8988T (cell line): ENCODE data around the gene TOX2.

Experiments used
- DNase-seq: peaks from one replicate; pipeline ENCODE4 v3.0.0; 2011

TOX2 gene

GRCh38 chr20:44068316-44069201 lies 153.9 kb downstream of the TOX2 start:
- no peak for DNase-seq

DNA sequence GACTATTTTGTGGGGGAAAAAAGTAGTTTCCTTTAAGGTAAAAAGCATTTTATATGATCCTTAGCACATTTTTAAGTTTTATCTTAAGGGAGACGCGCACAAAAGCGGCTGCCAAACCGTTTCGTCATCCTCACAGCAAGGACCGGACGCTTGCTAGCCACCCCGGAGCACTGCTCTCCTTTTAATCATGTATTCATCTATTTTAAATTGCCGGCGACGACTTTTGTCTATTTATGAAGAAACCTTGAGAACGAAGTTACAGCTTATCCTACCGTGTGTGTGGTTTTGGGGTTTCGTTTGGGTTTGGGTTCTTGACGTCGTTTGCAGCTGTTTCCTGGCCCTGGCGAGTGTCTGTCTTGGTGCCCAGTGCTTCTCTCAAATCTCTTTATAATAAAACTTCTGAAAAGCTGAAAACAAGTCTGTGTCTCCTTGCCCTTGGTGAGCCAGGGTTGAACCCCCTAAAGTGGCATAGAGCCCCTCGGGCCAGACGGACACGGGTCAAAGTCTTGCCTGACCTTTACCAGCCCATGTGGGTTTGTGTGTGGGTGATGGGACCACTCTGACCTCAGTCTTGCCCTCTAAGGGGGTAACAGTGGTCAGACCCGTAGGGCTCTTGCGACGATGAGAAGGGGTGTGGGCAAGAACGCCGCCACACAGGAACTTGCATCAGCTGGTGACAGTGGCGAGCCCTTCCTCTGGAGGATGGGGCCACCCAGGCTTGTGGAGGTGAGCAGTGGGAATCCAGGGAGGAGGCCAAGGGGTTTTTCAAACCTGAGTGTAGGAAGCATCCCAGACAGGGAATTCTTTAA lies 154.8 kb downstream of the TOX2 start:
- no peak for DNase-seq

GRCh38 chr20:44070139-44070900 lies 155.7 kb downstream of the TOX2 start:
- DNase-seq = no peak

DNA sequence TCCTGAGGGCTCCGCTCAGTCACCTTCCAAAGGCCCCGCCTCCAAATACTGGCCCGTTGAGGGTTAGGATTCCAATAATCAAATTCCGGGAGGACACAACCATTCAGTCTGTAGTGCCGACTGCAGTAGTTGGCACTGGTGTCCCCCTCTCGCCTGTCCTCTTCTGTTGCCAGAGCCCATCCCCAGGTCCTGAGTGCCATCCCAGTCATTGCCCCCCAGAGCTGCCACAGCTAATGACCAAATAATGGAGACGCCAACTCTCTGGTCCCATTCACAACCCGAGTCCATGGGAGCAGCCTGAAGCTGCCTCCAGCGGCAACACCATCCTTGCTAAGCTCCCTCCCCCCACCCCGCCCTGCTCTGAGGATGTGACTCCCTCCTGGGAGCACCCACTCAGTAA lies 156.4 kb downstream of the TOX2 start:
- DNase-seq = no peak

DNA sequence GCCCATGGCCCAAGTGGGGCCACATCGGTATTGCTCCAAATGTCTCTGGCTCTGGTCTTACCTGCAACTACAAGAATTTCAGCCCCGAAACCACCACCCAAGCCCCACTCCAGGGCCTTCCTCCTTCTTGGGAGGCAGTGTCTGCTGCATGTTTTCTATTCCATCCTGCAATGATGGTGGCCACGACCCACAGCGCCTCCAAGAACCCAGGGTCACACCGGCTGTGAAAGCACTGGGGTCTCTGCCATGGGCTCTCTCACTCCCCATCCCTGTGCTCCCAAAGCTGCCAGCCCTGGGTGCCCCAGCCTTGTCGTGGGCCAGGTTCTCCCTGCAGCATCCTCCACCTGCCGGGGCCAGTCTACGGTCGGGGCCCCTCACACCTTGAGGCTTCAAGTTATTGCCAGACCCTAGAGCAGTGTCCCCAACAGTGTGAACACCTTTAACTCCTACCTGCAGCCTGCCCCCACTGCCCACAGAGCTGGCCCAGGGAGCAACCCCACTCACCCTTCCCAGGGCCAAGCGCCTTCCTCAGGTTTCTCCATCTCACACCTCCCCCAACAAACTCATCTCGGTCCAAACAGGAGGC lies 157.0 kb downstream of the TOX2 start:
- DNase-seq = no peak

DNA sequence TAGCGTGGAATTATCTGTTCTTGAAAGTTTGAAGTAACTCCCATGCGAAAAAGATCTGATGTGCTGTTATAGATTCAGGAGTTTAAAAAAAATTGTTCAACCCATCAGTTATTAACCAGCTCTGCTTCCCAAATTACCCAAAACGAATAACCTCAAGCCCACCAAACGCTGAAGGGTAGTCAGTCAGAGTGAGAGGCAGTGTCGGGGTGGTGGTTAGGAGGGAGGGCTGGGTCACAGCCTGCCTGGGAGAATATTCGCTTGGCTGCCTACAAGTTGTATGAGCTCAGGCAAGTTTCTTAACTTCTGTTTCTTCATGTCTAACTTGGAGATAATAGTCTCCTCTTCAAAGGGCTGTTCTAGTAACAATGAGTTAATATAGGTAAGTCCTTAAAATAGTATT lies 157.7 kb downstream of the TOX2 start:
- no peak for DNase-seq

- no peak for DNase-seq
These were observed 158.5 kb downstream of the TOX2 start for GRCh38 chr20:44073011-44073674.

DNA sequence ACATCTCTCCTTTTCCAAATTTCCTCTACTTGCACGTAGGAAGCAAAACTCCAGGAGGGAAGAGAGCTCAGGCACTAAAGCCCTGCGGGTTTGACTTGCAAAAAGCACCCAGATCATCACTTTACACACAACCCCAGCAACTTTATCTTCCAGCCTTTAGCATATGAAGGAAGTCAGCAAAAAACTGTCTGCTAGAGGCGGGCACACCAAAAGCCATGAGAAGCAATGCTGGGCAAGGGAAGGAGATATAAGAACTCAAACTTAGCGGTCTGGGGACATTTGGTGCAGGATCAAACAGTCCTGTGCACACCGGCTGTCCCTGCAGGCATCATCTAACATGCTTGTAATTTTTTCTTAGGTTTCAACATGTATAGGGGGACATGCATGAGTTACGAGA lies 159.0 kb downstream of the TOX2 start:
- DNase-seq = no peak

DNA sequence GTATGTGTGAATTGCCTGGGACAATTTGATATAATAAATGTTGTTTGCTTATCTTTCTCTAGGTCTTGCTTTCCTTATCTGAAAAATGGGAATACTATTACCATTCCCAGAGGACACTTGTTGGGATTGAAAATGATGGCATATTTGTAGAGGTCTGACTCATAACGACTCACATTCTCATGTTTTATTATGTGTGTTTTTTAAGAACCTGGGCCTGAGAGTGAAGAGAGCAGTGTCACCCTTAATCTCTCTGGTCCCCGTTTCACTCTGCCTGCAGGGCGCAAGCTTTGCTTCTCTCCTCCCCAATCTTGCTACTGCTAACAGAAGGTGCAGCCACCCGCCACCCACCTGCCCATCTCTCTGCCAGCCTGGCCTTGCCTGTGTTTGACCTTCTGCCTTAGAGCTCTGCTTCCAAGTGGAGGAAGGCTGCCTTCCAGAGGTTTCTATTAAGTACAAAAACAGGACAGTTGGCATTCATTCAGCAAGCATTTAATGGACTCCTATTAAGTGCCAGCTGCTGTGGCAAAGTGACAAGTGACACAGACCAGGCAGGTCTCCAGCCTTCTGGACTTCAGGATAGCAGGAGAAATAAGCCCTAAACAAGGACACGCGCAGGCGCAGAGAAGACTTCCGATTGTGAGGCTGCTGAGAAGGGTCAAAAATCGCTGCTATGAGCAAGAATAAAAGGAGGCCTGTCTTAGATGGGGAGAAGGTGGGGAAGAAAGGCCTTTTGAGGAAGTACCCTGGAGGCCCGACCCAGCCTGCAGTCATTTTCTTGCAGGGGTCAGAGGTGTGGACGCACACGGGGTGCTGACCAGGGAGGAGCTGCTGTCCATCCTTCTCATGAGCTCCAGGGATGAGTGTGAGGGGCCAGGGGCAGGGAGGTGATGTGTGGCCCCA lies 159.8 kb downstream of the TOX2 start:
- no peak for DNase-seq

DNA sequence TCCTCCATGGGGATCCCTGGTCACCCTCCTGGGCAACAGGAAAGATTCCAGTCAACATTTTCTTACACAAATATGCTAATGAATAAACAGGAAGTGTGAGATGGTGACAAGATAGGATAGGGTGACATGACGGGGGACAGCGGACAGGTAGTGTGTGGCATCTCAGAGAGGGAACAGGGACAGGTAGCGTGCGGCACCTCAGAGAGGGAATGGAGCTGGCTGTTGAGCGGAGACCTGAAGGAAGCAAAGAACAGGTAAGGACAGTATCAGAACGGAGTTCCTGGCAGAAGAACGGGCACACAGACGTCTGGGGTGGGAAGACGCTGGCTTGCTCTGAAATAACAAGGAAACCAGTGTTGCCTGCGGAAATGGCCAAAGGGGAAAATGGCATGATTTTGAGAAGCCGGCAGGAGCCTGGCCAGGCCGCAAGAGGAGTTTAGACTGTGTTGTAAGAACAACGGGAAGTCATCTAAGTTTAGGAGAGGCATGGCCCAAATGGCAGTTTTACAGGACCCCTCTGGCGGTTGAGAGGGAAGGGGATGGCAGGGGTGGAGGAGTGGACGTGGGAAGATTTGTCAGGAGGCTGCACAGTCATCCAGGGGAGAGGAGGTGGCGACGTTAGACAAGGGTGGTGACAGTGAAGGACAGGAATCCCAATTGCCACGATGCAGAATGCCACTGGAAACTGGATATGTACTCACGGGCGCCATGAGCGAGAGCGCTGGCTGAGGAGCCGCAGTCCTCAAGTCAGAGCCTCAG lies 160.7 kb downstream of the TOX2 start:
- DNase-seq = no peak

DNA sequence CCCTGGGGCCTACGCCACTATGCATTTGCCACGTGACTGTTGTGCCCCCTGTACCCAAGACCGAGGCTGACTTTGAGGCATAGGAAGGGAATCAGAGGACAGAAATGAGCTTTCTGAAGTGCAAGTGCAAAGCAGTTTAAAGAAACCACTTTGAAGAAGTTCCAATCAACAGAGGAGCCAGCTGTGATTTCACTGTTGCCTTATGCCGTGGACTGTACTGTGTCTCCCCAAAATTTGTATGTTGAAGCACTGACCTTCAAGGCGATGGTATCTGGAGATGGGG lies 161.2 kb downstream of the TOX2 start:
- no peak for DNase-seq

DNA sequence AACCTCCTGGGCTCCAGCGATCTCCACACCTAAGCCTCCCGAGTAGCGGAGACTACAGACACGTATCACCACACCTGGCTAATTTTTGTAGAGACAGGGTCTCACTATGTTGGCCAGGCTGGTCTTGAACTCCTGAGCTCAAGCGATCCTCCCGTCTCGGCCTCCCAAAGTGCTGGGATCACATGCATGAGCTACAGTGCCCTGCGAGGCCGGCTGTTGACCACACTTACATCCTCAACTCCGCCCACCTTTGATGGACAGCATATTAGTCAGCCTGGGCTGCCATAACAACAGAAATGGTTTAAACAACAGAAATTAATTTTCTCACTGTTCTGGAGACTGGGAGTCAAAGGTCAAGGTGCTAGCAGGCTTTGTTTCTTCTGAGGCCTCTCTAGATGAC lies 164.6 kb downstream of the TOX2 start:
- no peak for DNase-seq

- no peak for DNase-seq
These were observed 165.4 kb downstream of the TOX2 start for GRCh38 chr20:44080064-44080463.

- peak; percentile 58 for DNase-seq
These were observed 166.1 kb downstream of the TOX2 start for GRCh38 chr20:44080646-44081267.

DNA sequence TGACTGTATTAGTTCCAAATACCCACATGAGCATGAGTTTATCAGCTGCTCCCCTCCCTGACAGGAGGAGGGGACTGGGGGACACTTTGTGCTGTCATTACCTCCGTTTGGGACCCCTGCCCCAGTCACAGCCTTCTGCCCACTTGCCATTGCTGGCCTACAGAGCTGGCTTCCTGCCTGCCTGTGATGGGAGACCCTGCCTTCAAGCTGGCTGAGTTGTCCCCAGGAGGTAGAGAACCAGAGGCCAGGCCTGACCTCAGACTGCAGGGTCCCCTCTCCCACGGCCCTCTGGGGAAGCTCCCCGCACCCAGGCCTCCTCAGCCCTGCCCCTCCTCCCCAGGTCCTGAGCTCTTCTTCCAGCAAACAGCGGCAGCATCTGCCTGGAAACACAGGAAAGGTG lies 166.8 kb downstream of the TOX2 start:
- no peak for DNase-seq

DNA sequence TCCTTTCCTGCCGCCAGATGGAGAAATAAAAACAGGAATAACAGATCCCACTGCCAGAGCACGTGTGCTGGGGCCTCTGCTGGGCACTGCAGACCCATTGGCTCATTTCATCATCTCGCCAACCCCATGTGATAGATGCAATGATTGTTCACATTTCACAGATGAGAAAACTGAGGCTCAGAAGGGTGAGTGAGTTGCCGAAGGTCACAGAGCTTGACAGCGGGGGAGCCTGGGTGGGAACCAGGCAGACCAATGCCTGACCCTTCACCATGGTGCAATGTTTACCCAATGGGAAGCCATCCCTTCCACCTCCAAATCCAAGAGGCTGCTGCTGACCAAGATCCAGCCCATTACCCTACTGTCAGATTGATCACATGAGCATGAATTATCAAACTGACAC lies 167.2 kb downstream of the TOX2 start:
- no peak for DNase-seq

GRCh38 chr20:44083220-44083933 lies 168.7 kb downstream of the TOX2 start:
- DNase-seq = no peak

DNA sequence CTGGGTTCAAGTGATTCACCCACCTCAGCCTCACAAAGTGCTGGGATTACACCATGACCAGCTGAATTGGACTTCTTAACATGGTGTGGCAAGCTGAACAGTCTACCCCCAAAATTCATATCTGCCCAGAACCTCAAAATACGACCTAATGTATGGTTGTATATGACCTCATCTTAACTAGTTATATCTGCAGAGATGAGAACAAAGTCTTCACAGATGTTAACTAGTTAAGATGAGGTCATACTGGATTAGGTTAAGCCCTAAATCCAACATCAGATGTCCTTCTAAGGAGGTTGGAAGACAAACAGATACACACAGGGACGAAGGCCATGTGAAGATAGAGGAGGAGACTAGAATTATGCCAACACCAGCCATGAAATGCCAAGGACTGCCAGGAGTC lies 169.8 kb downstream of the TOX2 start:
- DNase-seq = no peak

GRCh38 chr20:44084891-44085290 lies 170.2 kb downstream of the TOX2 start:
- DNase-seq = no peak
